Activated CD8-positive, alpha-beta memory T cell treated with anti-CD3 and anti-CD28 coated beads, Interleukin-2, amount 50 U/mL, for 1 hour (primary cell): Measurements from ENCODE around the gene LYG2.
"Not testable (repeated sequence)": the region's sequence is repeated elsewhere in the genome, so short reads cannot be mapped to it uniquely, and the experiment has no call there.

Experiments
- DNase-seq: peaks from one replicate; pipeline ENCODE4 v3.0.0-alpha.2; 2020; ENCODE audit errors: extremely low read depth

LYG2 gene

GRCh38 chr2:99201959-99202678, 53.3 kb downstream of the LYG2 start:
- DNase-seq, result no peak

- DNase-seq, result no peak
These were observed 55.2 kb downstream of the LYG2 start for GRCh38 chr2:99200076-99200800.

GRCh38 chr2:99198103-99198841, 57.2 kb downstream of the LYG2 start:
- DNase-seq, result no peak

GRCh38 chr2:99192364-99192763, 63.1 kb downstream of the LYG2 start:
- not testable (repeated sequence) for DNase-seq
